Right cardiac atrium (tissue), 5 donors: ENCODE results near the gene TEX38. TPM values are rescaled to one million over a fixed set of nuclear protein-coding genes. Genes with fewer than 3 reads are reported as not detected.
A peak's percentile ranks its signal among the peaks of the same experiment; 100 is the strongest.
"Not testable (repeated sequence)": the region's sequence is repeated elsewhere in the genome, so short reads cannot be mapped to it uniquely, and the experiment has no call there.

Experiments
- ATAC-seq, 2 donors: fragments of 200-7000 bp; cut with Tn5 transposase; one replicate each; pipeline versions ENCODE4 v1.8.0 to v1.9.1; 2020; ENCODE audit warnings: moderate library complexity in 2 of 2, mild to moderate bottlenecking in 1 of 2
- DNase-seq, 3 donors: peaks; one replicate each; pipeline ENCODE4 v3.0.0-alpha.2; 2020
- H3K27ac ChIP-seq: one replicate; pipeline ENCODE4 v1.5.1; 2013; ENCODE audit warnings: mild to moderate bottlenecking, low read length, control low read depth, moderate library complexity
- H3K27me3 ChIP-seq: one replicate; pipeline ENCODE4 v1.6.1; 2013; ENCODE audit not compliant: control insufficient read depth, insufficient read depth
- H3K4me1 ChIP-seq: one replicate; pipeline ENCODE4 v1.6.1; 2013; ENCODE audit warnings: low read length; ENCODE audit not compliant: control insufficient read depth, insufficient read depth
- H3K4me3 ChIP-seq: one replicate; pipeline ENCODE4 v1.5.1; 2013; ENCODE audit warnings: low read length, control low read depth
- H3K9me3 ChIP-seq: one replicate; pipeline ENCODE4 v1.6.1; 2013; ENCODE audit warnings: low read length; ENCODE audit not compliant: control insufficient read depth
- WGBS: extraction: QIAGEN DNeasy Blood & Tissue Kit; methylation state at CpG from one replicate; pipeline ENCODE4 v1.1.7; 2013; 5-methylcytosine and 5-hydroxymethylcytosine counted together
- intact Hi-C, 4 donors: fragments of 100-400 bp; cut with DNase I; formaldehyde crosslinking; loops; one replicate each; pipeline versions ENCODE4 v1.11.0 to v1.14.0; 2022 to 2023
- polyA plus RNA-seq: library from polyadenylated mRNA; stranded (reverse); fragments of 200-250 nt; gene quantifications from one replicate; pipeline ENCODE4 v1.2.3, GENCODE V29; 2013
- total RNA-seq, 4 donors: library from RNA; stranded (reverse); fragmentation: NEBNext Ultra II Directional; extraction: Animal tissue kit (Norgen Biotek cat#: 25700); gene quantifications; one replicate each; pipeline ENCODE4 v1.2.1, GENCODE V29; 2021
- donor health status: healthy with polysubstance abuse.
- donor health status: DM: no; HTN: yes; CAD: no.
- donor health status: DM: no; HTN: no; CAD: no.
- donor health status: DM: no; HTN: yes; CAD: no; lungs with severe emphysema.
- donor health status: DM: yes; HTN: yes; CAD: no.

The TEX38 gene
- total and polyA plus RNA-seq, 5 donors: 0.14 TPM; not detected in 4

GRCh38 chr1:46656643-46657042 lies 15.0 kb upstream of the TEX38 start:
- Histone ChIP-seq H3K27ac (no peak overlapping the region), H3K27me3 (no peaks in the 10 kb centered on the region), H3K4me3 (no peak overlapping the region), H3K9me3 (no peaks in the 10 kb centered on the region), H3K4me1 (no peaks in the 10 kb centered on the region)
- DNase-seq (no peak), ATAC-seq (peak in 1 of 2 donors; percentile 23)
- intact Hi-C loops: no loop called here
- 51% methylated on average over 2 of the region's 2 CpGs for WGBS

- H3K4me3 ChIP-seq: no peak overlapping the region
- WGBS: 95% methylated on average over 1 of the region's 1 CpG
- H3K27ac ChIP-seq: no peak overlapping the region
- no peak for ATAC-seq
- DNase-seq: no peak
- H3K9me3 ChIP-seq: no peaks in the 10 kb centered on the region
- no peaks in the 10 kb centered on the region for H3K4me1 ChIP-seq
- no peaks in the 10 kb centered on the region for H3K27me3 ChIP-seq
- intact Hi-C loops: no loop called here
These were observed 13.9 kb upstream of the TEX38 start for GRCh38 chr1:46657775-46658174.

- intact Hi-C loops: no loop called here
- H3K4me3 ChIP-seq: no peak overlapping the region
These were observed 12.3 kb upstream of the TEX38 start for GRCh38 chr1:46659307-46659870.

GRCh38 chr1:46660116-46660515 lies 11.5 kb upstream of the TEX38 start:
- not testable (repeated sequence) for H3K4me3 ChIP-seq, H3K4me1 ChIP-seq, DNase-seq, ATAC-seq, H3K27ac ChIP-seq, H3K9me3 ChIP-seq, H3K27me3 ChIP-seq
- WGBS: 95% methylated on average over 5 of the region's 5 CpGs
- intact Hi-C loops: loop anchor here in 1 of 4 donors (10.0 kb wide), 1 partner anchor 65 kb away; no protein-coding TSS in a partner anchor

More at GRCh38 chr1:46659307-46659870, 12.3 kb upstream of the TEX38 start:
- ATAC-seq (no peak), DNase-seq (no peak)
- WGBS: 79% methylated on average over 2 of the region's 2 CpGs
- Histone ChIP-seq H3K4me1 (no peaks in the 10 kb centered on the region), H3K27ac (no peak overlapping the region), H3K27me3 (no peaks in the 10 kb centered on the region), H3K9me3 (no peaks in the 10 kb centered on the region)

GRCh38 chr1:46662919-46663318 lies 8.7 kb upstream of the TEX38 start:
- not testable (repeated sequence) for H3K4me3 ChIP-seq, H3K4me1 ChIP-seq, H3K27ac ChIP-seq, DNase-seq, H3K9me3 ChIP-seq, H3K27me3 ChIP-seq, ATAC-seq
- 96% methylated on average over 4 of the region's 5 CpGs for WGBS
- intact Hi-C loops: loop anchor here in 1 of 4 donors (10.0 kb wide), 1 partner anchor 62 kb away; no protein-coding TSS in a partner anchor

GRCh38 chr1:46665983-46666382 lies 5.7 kb upstream of the TEX38 start:
- WGBS: 86% methylated on average over 2 of the region's 2 CpGs
- no peaks in the 10 kb centered on the region for H3K9me3 ChIP-seq
- no peak overlapping the region for H3K4me3 ChIP-seq
- H3K4me1 ChIP-seq: no peaks in the 10 kb centered on the region
- H3K27ac ChIP-seq: no peak overlapping the region
- ATAC-seq (no peak), DNase-seq (no peak)
- intact Hi-C loops: loop anchor here in 1 of 4 donors (10.0 kb wide), 1 partner anchor 59 kb away; no protein-coding TSS in a partner anchor
- no peaks in the 10 kb centered on the region for H3K27me3 ChIP-seq

GRCh38 chr1:46667782-46668760 lies 3.6 kb upstream of the TEX38 start, which contains the start of gene ATPAF1:
TSS of gene ATPAF1 (minus strand) at chr1:46668364. CDS start at chr1:46668322, 42 bp downstream.
- H3K9me3 ChIP-seq: no peaks in the 10 kb centered on the region
- no peaks in the 10 kb centered on the region for H3K27me3 ChIP-seq
- peak within 1 kb of the TSS; percentile 63 for H3K27ac ChIP-seq
- WGBS: under 1% methylated on average over 96 of the region's 96 CpGs
- ATAC-seq: peak; percentile 95
- H3K4me3 ChIP-seq: peak within 1 kb of the TSS; percentile 97
- DNase-seq: peak; percentile 84 to 93 (median 90)
- H3K4me1 ChIP-seq: no peaks in the 10 kb centered on the region
- intact Hi-C loops: loop anchor here in 1 of 4 donors (10.0 kb wide), 1 partner anchor 57 kb away; no protein-coding TSS in a partner anchor

- Histone ChIP-seq H3K4me1 (no peaks in the 10 kb centered on the region), H3K9me3 (no peaks in the 10 kb centered on the region), H3K27ac (no peak overlapping the region), H3K27me3 (no peaks in the 10 kb centered on the region), H3K4me3 (no peak overlapping the region)
- intact Hi-C loops: no loop called here
- 81% methylated on average over 1 of the region's 1 CpG for WGBS
- ATAC-seq (no peak), DNase-seq (no peak)
These were observed 1.5 kb upstream of the TEX38 start for GRCh38 chr1:46670134-46670533.

- Histone ChIP-seq H3K4me3 (no peak overlapping the region), H3K4me1 (no peaks in the 10 kb centered on the region), H3K27me3 (no peaks in the 10 kb centered on the region), H3K27ac (no peak overlapping the region), H3K9me3 (no peaks in the 10 kb centered on the region)
- 57% methylated on average over 8 of the region's 8 CpGs for WGBS
- DNase-seq (no peak), ATAC-seq (no peak)
- intact Hi-C loops: no loop called here
These were observed 1.0 kb downstream of the TEX38 start for GRCh38 chr1:46672696-46673095.

GRCh38 chr1:46673749-46674182 lies 2.1 kb downstream of the TEX38 start:
- H3K4me3 ChIP-seq: no peak overlapping the region
- no peak overlapping the region for H3K27ac ChIP-seq
- no peaks in the 10 kb centered on the region for H3K9me3 ChIP-seq
- H3K27me3 ChIP-seq: no peaks in the 10 kb centered on the region
- H3K4me1 ChIP-seq: no peaks in the 10 kb centered on the region
- ATAC-seq: no peak
- 70% methylated on average over 4 of the region's 4 CpGs for WGBS
- no peak for DNase-seq
- intact Hi-C loops: no loop called here
